ENCODE results near the gene ELP4.

ELP4 gene

GRCh38 chr11:31798554-31799434 lies 289.2 kb downstream of the ELP4 start:
- DNase-seq: no peak

- no peak for DNase-seq
Observed at GRCh38 chr11:31799435-31800397, 290.1 kb downstream of the ELP4 start.

GRCh38 chr11:31800398-31801265 lies 291.1 kb downstream of the ELP4 start:
- no peak for DNase-seq

- no peak for DNase-seq
Observed at GRCh38 chr11:31801298-31801702, 291.7 kb downstream of the ELP4 start.

- no peak for DNase-seq
Observed at GRCh38 chr11:31802000-31802551, 292.5 kb downstream of the ELP4 start.

GRCh38 chr11:31802609-31802989 lies 293.0 kb downstream of the ELP4 start:
- DNase-seq: no peak

GRCh38 chr11:31802990-31803812 lies 293.6 kb downstream of the ELP4 start:
- no peak for DNase-seq

GRCh38 chr11:31803813-31804311 lies 294.3 kb downstream of the ELP4 start:
- DNase-seq: no peak

- no peak for DNase-seq
Observed at GRCh38 chr11:31804312-31805036, 294.9 kb downstream of the ELP4 start.

GRCh38 chr11:31805037-31805628 lies 295.6 kb downstream of the ELP4 start:
- DNase-seq: no peak

GRCh38 chr11:31805629-31806185 lies 296.1 kb downstream of the ELP4 start:
- no peak for DNase-seq

GRCh38 chr11:31806186-31806927 lies 296.8 kb downstream of the ELP4 start:
- DNase-seq: no peak

GRCh38 chr11:31806928-31807798 lies 297.6 kb downstream of the ELP4 start:
- DNase-seq: no peak

GRCh38 chr11:31807799-31808667 lies 298.5 kb downstream of the ELP4 start:
- DNase-seq: no peak

- no peak for DNase-seq
Observed at GRCh38 chr11:31808721-31809540, 299.4 kb downstream of the ELP4 start.

Data from hypothalamus (tissue), 51 donors.